ENCODE measurements around the gene SND1. TPM values are rescaled to one million over a fixed set of nuclear protein-coding genes. Genes with fewer than 3 reads are reported as not detected.
"Not testable (repeated sequence)": the region's sequence is repeated elsewhere in the genome, so short reads cannot be mapped to it uniquely, and the experiment has no call there.

The SND1 gene
- polyA plus RNA-seq, 4 donors: 142 to 159 (median 148) TPM

DNA sequence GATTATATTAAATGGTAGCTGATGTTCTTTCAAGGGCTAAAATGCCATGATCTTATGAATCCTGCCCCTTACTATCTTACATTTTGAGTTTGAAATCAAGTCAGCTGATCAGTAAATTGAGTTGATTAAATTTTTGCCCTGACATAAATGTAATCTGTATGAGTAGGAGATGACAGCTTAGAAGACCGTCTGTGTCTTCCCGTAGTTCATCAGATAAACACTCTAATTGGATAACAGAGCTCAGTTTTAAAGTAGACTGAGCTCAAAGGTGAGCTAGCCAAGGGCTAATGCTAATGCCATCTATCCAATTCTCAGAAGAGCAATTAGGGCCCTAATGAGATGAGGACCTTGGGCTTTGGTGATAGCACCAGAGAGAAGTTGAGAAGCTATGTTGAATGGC, 296.3 kb downstream of the SND1 start:
- no peak for DNase-seq (ENCODE audit: low read depth in 4 of 4, low spot score in 3 of 4)

DNA sequence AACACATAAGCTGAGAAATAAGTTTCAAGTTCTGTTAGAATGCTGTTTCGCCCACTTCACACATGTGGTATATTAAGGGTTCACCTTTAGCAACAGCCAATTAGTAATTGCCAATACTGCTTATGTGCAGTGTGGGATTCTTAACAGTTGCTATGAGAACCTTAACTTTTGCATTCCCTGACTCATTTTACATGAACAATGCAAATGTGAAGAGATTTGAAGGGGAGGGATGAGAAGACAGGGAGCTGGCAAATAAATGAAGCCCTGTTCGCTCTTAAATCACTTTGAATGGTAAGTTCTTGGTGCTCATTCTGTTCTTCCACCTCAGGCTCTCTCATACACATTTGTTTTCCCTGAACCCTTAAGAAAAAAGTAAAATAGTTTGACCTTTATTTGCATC, 296.9 kb downstream of the SND1 start:
- DNase-seq (ENCODE audit: low read depth in 4 of 4, low spot score in 3 of 4): no peak

DNA sequence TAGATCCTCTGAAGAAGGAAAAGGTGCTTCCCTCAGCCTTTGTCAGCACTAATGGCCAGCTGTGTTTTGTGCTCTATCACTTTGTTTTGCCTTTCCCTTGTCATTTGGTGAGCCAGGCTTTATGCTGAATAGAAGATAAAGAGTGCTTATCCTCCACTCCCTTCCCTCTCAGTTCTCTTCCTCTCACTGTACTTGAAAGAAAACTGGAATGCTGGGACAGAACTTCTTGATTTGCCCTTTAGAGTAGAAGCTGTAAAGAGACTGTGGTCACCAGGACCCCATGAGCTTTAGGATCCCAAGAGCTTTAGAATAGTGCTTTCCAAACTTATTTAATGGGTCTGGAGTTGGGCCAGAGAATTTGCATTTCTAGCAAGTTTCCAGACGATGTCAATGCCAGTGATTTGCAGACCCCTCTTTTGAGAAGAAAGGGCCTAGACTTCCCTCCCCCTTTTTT, 297.8 kb downstream of the SND1 start:
- no peak for DNase-seq (ENCODE audit: low read depth in 4 of 4, low spot score in 3 of 4)

DNA sequence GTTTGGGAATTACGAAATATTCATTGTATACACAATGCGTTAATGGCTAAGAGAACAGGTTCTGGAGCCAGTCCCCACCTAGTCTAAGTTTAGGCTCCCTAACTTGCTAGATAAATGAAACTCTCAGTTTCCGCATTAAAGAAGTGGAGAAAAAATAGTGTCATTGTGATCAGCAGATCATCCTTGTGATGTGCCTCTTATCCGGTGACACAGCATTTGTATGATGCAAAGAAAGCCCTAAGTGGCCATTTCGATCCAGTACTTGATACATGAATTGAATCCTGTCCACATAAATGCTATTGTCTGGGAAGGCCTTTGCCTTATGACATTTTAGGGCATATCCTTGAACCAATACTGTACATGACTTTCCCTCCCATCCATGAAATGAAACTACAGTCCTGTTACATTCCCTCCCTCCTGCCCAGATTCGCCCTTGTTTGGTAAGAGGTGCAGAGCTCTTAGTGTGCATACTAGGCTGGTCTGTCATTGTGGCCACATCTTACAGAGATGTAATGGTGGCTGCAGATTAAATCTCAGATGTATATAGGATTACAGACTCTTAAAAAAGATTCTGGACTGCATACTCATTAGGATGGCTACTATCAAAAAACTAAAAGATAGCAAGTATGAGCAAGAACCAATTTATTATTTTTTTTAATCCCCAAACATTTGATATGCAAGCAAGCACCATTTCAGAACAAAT, 298.4 kb downstream of the SND1 start:
- no peak for DNase-seq (ENCODE audit: low read depth in 4 of 4, low spot score in 3 of 4)

DNA sequence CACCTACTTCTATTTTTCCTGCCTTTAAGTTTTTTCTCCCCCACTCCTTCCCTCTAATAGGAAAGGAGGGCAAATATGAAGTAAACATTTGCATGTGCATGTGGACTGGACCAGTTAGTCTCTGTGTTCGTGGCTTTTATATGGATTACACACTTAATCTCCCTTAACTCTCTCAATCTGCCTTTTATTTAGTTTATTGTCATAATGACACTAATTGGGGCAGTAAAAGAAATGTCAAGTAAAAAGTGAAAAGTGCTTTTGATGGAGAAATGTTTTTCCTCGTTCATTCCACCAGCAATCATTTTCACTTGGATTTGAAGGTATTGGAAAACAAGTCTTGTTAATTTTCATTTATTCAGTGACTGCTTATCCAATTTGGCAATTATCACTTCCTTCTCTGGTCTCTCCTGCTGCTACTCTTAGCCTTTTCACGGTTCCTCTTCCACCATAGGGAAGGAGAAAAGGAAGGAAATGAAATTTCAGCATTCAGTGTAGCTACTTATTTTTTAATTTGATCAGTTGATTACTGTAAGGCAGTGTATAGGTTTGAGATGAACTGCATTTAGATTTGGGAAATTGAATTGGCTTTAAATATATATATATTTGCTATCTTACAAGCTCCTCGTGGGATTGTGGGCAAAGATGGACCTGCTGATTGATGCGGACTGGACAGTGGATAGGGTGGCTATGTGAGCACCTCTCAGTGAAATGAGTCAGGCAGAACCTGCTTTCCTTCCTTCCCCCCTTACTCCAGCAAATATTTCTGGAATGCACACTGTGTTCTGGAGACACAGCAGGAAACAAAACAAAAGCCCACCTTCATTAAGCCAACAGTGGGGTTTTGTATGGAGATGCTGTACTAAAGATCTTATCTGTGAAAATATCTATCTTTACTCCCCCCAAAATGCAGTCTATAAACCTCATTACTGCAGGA, 301.7 kb downstream of the SND1 start:
- no peak for DNase-seq (ENCODE audit: low read depth in 4 of 4, low spot score in 3 of 4)

DNA sequence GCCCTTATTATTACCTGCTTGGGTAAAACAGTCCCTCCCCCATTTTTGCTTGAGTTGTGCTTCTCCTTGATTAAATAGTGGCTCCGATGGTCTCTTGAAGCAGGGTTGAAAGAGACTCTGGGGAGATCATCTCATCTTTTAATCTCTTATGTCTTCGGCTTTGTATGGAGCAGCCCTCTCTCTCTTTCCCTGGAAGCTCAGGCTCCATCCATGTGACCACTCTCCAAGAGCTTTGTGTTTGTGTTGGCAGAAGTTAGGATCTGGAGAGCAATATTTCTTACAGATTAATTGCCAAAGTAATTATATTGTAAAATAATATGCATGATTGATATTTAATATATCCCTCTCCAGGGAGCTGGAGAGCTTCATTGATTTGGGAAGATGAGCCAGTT, 302.4 kb downstream of the SND1 start:
- no peak for DNase-seq (ENCODE audit: low read depth in 4 of 4, low spot score in 3 of 4)

DNA sequence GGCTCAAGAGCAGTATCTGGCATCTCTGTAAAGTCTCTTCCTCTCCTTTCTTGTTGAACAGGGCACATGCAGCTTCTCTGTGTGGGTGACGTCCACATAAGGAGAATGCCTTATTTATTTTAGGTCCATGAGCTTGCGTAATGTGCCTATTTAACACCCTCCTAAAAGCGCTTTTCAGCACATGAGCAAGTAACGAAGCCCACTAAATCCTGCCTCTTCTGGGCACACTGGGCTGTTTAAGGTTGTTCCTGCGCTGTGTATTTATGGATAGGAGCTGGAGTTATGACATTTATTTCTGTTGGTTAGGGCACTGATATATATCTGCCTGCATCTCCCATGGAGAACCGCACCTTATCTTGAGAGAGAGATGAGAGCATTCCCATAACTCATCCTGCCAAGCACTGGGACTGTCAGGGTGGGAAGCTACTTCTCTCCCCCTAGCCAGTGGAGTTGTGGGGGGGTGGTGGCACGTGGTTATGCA, 303.1 kb downstream of the SND1 start:
- no peak for DNase-seq (ENCODE audit: low read depth in 4 of 4, low spot score in 3 of 4)

DNA sequence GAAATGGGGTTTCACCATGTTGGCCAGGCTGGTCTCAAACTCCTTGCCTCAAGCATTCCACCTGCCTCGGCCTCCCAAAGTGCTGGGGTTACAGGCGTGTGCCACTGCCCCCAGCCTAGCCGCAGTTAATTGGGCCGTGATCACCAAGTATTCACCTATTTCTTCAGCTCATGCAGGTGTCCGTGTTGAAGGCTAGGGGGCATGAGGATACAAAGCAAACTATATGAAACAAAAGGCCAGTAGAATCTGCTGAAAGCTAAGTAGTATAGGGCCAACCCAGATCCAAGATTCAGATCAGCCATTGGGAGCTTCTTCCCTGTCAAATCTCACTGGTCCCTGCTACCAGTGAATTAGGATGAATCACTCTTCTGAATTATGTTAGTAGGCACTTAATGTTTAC, 305.9 kb downstream of the SND1 start:
- DNase-seq (ENCODE audit: low read depth in 4 of 4, low spot score in 3 of 4): no peak

DNA sequence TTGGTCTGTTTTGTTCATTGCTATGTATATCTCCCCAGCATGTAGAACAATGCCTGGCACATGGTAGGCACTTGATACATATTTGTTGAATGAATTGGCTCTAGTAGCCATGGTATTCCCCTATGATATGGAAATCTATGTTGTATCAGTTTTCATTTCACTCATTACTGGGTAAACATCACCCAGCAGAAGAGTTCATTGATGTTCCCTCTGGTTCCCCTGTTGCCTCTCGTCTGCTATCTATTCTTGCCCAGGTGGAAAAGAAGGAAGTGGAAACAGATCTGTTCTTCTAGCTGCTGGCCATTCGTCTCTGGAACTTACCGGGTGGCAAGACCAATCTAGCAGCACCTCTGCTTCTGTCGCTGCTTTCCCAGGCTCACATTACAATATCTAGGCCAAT, 307.8 kb downstream of the SND1 start:
- no peak for DNase-seq (ENCODE audit: low read depth in 4 of 4, low spot score in 3 of 4)

DNA sequence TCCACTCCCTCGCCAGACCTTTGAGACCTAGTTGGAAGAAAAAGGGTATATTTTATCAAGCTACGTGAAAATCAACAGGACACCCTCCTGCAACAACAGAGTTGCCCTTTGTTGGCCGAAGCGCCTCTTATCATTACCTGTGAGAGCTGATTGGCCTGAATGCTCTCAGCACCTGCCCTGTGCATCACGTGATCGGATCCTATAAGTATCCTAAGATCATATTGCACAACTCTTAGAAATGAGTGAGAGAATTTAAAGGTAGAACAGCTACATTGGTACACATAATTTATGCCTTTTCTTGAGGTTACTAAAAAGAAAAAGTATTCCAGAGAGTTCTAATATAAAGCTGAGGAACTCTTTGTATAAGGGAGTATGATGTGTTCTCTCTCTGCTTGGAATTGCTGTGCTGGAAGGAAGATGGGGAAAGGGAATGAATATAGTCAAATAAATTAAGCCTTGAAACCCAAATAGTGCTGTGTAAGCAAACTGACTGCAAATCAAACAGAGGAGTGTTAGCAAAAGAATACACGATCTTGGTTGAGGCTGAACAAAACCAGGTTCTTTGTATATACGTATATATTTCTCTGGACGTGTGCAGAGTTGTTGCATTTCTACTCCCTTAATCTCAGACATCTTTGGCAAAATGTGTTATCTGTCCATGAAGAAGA, 309.9 kb downstream of the SND1 start:
- no peak for DNase-seq (ENCODE audit: low read depth in 4 of 4, low spot score in 3 of 4)

DNA sequence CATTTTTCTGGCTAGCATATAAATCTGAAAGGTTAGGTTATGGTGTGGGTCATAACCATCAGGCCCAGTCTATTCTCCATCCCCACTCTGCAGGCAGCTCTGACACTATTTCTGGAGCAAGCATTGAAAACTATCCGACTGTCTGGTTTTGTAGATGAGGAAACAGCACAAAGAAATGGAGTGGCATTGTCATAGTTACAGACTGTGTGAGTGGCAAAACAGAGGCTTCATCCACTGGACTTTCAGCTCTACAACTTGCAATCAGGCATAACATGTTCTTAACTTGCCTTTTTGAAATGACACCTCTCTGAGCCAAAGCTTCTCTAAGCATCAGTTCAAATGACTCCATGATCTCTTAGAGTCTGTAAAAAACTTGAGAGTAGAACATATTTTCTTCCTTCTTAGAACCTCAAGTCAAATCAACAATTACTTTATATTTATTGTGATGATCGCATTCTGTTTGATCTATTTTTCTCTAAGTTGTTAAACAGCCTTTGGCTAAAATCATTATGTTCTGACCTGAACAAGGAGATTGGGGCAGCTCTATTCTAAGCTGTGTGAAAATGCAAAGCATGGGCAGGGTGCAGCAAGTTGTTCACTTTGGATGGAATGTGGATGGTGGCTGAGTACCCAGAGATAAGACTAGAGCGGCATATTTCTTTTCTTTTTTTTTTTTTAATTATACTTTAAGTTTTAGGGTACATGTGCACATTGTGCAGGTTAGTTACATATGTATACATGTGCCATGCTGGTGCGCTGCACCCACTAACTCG, 310.8 kb downstream of the SND1 start:
- DNase-seq (ENCODE audit: low read depth in 4 of 4, low spot score in 3 of 4): no peak

DNA sequence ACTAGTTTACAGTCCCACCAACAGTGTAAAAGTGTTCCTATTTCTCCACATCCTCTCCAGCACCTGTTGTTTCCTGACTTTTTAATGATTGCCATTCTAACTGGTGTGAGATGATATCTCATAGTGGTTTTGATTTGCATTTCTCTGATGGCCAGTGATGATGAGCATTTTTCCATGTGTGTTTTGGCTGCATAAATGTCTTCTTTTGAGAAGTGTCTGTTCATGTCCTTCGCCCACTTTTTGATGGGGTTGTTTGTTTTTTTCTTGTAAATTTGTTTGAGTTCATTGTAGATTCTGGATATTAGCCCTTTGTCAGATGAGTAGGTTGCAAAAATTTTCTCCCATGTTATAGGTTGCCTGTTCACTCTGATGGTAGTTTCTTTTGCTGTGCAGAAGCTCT, 311.9 kb downstream of the SND1 start:
- DNase-seq (ENCODE audit: low read depth in 4 of 4, low spot score in 3 of 4): not testable (repeated sequence)

DNA sequence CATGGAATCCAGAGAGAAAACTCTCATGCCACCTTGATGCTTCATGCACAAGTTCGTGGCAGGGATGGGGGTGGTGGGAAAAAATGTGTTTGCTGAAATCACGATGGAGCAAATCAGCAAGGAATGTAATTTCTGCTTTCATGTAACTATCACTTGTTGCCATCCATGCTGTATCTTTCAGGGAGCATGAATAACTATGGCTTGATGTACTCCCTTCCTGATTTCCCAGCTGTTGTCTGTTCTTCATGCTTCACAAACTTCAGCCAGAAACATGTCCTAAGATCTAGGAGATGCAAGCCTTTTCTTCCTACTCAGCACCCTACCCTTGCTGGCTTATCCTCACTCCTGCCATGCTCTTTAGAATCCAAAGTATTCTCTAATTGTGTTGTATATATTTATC, 315.3 kb downstream of the SND1 start:
- no peak for DNase-seq (ENCODE audit: low read depth in 4 of 4, low spot score in 3 of 4)

DNA sequence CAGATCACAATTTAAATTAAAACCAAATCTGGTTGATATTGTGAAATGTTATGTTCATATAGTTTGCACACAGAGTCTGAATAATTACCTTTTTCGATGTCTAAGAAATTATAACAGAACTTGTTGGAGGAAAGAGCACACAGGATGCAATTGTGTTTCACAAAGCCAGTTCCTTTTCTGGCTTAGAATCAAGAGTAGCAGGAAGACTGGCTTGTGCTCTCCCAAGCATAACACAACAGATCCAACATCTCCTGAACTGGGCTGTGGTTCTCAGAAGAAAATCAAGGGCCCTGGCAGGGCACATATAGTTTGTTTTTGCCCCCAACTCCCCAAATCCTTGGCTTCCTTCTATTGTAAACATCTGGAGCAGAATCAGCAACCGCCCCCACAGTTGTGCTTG, 316.6 kb downstream of the SND1 start:
- no peak for DNase-seq (ENCODE audit: low read depth in 4 of 4, low spot score in 3 of 4)

DNA sequence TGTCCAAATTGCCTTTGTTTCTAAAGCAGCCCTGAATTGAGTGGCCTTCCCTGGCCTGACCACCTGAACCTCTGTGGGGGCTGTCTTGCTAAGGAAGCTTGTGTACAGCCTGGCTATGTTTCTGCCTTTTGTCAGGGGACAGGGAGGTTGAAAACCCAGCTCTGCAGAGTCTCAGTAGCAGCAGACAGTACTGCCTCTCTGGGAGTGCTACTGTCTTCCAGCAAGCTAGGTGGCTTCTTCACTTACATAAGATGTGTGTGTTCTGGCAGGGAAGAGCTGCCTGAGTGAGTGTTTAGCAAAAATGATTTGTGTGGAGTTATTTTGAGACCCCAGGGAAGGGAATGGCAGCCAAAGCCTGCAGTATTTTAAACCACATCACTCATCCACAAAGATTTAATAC, 321.8 kb downstream of the SND1 start:
- DNase-seq (ENCODE audit: low read depth in 4 of 4, low spot score in 3 of 4): no peak

DNA sequence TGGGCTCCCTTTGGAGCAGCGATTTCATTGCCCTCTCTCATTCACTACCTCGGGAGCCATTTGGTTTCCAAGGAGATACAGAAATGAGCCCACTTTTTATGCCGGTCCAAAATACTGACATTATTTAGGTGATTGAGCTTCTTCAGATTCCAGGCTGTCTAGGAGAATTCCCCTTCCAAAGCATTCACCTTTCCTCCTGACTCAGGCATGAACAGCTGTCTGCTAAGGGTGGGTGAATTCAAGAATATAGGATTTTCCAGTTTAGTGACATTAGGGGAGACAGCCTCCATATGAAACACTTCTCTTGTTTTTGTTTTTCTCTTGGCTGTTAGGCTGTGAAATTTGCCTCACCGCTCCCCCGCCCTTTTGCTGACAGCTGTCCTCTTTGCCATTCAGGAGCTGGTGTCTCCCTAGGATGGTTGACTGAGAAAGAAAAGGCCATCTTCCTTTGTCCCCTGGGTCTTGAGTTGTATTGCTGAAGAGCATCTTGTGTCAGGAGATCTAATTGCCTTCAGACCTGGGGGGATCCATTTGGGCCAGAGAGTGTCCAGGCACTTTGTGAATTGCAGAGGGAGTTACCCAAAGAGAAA, 322.5 kb downstream of the SND1 start:
- no peak for DNase-seq (ENCODE audit: low read depth in 4 of 4, low spot score in 3 of 4)

DNA sequence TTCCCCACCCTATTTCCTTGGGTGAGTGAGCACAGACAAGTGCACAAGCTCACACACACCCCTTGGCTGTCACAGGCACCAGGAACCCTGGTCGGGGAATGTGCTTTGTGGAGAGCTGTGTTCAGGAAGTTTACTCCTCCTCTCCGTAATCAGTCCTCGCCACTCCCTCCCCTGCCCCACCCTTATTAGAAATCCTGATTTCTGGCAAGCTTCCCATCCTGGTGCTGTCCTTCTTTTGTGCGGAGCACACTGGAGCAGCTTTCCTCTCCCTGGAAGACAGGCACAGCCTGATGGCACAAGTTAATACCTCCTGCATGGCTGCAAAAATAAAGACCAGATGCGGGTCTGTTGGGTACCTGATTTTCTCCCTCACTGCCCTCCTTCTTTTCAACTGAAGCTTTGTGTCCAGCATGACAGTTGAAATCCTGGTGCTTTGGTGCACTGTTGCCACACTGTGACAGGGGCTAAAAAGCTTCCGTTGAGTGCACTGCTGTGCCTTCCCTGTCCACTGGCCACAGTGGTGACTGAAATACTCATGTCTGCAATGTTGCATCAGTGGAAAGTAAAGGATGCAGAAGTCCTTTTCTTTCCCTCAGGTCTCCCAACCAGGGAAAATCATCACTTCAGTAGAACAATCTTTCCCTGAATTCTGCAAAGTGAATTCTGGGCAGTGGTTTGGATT, 324.2 kb downstream of the SND1 start:
- no peak for DNase-seq (ENCODE audit: low read depth in 4 of 4, low spot score in 3 of 4)

DNA sequence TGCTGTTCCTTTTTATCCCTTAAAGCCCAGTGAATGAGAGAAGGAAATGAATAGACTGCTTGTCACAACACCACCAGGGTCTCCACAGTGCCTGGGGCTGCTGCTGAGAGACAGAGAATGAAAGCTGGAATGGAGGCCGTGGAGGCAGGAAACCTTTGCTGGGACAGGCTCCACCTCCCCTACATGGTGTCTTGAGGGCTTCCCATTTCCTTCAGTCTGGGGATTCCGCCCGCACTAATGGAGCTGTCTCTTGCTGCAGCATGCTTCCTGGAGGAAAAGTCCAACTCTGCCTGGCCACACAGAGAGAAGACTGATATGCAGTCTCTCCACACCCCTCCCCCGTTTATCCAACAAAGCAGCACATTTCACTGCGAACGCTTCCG, 324.7 kb downstream of the SND1 start:
- DNase-seq (ENCODE audit: low read depth in 4 of 4, low spot score in 3 of 4): no peak

DNA sequence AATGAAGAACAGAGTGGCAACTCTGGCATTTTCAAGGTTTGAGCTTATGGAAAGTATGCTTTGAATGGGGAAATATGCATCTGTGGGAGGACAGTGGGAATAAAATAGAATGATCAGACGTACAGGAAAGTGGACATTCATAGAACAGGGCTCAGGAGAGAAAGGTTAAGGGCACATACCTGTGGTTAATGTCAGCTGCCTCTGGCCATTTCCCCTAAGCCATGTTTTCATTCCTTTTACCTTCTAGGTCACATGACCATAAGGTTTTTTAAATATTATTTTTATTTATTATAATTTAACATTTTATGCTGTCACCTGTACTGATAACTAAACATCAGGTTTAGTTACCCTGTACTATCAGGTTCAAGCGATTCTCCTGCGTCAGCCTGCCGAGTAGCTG, 326.4 kb downstream of the SND1 start:
- no peak for DNase-seq (ENCODE audit: low read depth in 4 of 4, low spot score in 3 of 4)

Data from right renal pelvis (tissue), 4 donors.